ENCODE data around the gene TELO2.
"Not testable (repeated sequence)": the region's sequence is repeated elsewhere in the genome, so short reads cannot be mapped to it uniquely, and the experiment has no call there.

TELO2 gene

DNA sequence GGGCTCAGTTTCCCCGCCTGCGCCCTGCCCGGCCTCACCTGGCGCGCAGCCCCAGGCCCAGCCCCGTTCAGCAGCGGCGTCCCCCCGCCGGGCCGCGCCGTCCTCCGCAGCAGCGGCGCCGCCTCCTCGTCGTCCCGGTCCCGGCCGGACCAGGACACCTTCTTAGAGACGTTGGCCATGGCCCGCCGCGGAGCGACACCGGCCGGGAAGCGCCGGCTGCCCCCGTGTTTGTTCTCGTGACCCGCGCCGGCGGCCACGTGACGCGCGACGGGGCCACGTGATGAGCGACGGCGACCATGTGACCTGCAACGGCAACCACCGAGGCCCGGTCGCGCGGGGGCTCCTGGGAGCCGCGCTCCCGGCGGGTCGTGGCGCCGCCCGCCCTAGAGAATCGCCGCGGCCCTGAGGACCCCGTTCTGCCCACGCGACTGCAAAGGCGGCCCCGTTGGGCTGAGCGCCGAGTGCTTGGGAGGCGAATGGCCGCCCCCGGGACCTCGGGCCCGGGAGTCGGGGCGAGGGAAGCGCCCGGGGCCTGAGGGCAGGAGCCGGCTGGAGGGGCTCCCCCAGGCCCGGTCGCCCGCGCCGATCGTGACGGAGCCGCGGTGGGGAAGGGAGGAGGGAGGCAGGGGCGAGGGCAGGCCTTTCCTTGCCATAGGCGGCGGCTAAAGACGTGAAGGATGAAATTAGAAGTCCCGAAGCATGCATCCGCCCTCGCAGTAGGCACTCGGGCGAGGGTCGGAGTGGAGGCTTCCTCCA, 18.2 kb upstream of the TELO2 start, which contains the start of gene CLCN7:
CLCN7 (minus strand) TSS at position 233 of the 756 bp plus-strand sequence; CDS start at position 179, 54 bp downstream.
- Histone ChIP-seq H3K27ac (peak within 1 kb of the TSS; percentile 97 to 100 (median 99)), H3K4me1 (peaks cover 55 to 65% (median 62%) of the 10 kb centered on the region in 10 experiments), H3K27me3 (no peaks in the 10 kb centered on the region), H3K36me3 (no peaks in the 10 kb centered on the region), H3K9me3 (replicated peaks in 1 of 11) (peaks cover 0 to 11% (median 0%) of the 10 kb centered on the region in 11 experiments; a peak in 2 of 22 replicates), H3K4me2 (peak within 1 kb of the TSS; percentile 94 to 99 (median 98)), H3K4me3 (peak within 1 kb of the TSS; percentile 81 to 98 (median 94)), H3K9ac (peak within 1 kb of the TSS; percentile 95 to 99 (median 99)), H4K20me1 (peaks cover 0 to 31% (median 0%) of the 10 kb centered on the region in 11 experiments; a peak in 2 of 22 replicates)
- no peak for TF ChIP-seq Cebpa-rat (IDR thresholded peaks at IDR 0.05)

DNA sequence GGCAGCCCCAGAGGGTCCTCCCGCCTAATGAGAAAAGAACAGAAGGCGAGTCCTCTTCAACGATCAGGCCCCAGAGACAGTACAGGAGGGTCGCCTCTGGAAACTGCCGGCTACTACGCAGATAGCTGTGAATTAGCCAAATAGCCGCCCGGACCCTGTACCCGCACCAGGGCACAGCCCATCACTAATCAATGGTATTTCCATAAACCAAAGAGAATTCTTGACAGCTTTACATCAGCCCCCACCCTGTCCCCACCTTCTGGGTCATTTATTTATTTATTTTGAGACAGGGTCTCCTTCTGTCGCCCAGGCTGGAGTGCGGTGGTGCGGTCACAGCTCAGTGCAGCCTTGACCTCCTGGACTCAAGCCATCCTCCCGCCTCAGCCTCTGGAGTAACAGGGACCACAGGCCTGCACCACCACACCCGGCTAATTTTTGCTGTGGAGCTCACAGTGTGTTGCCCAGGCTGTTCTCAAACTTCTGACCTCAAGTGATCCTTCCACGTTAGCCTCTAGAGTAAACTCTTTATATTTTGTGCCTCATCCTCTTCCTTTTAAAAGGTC, 17.5 kb upstream of the TELO2 start:
- no peak for TF ChIP-seq Cebpa-rat (IDR thresholded peaks at IDR 0.05)
- H3K4me2 ChIP-seq, result peak overlapping the region; percentile 94 to 99 (median 98)
- H4K20me1 ChIP-seq, result peaks cover 0 to 25% (median 0%) of the 10 kb centered on the region in 11 experiments; a peak in 2 of 22 replicates
- peak overlapping the region; percentile 97 to 100 (median 99) for H3K27ac ChIP-seq
- H3K36me3 ChIP-seq, result no peaks in the 10 kb centered on the region
- peak overlapping the region; percentile 81 to 98 (median 94) for H3K4me3 ChIP-seq
- H3K9ac ChIP-seq, result peak overlapping the region; percentile 95 to 99 (median 99)
- peaks cover 0 to 11% (median 0%) of the 10 kb centered on the region in 11 experiments; a peak in 2 of 22 replicates for H3K9me3 ChIP-seq (replicated peaks in 1 of 11)
- peaks cover 55 to 65% (median 62%) of the 10 kb centered on the region in 10 experiments for H3K4me1 ChIP-seq
- H3K27me3 ChIP-seq, result no peaks in the 10 kb centered on the region

- Histone ChIP-seq H3K4me3 (no peak overlapping the region), H3K27me3 (no peaks in the 10 kb centered on the region), H3K4me1 (peaks cover 41 to 58% (median 54%) of the 10 kb centered on the region in 10 experiments), H3K9me3 (replicated peaks in 1 of 11) (peaks cover 0 to 5% (median 0%) of the 10 kb centered on the region in 11 experiments; a peak in 1 of 22 replicates), H3K27ac (no peak overlapping the region), H3K4me2 (no peak overlapping the region), H3K36me3 (no peaks in the 10 kb centered on the region), H3K9ac (no peak overlapping the region), H4K20me1 (peaks cover 0 to 12% (median 0%) of the 10 kb centered on the region in 11 experiments; a peak in 2 of 22 replicates)
- TF ChIP-seq Cebpa-rat (IDR thresholded peaks at IDR 0.05), result no peak
Observed at GRCh38 chr16:1477033-1477432, 16.1 kb upstream of the TELO2 start.

DNA sequence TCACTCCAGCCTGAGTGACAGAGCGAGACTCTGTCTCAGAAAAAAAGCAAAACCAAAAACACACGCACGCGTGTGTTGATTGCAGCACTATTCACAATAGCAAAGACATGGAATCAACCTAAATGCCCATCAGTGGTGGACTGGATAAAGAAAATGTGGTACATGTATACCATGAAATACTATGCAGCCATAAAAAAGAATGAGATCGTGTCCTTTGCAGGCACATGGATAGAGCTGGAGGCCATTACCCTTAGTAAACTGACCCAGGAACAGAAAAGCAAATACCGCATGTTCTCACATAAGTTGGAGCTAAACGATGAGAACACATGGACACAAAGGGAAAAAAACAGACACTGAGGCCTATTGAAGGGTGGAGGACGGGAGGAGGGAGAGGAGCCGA, 14.2 kb upstream of the TELO2 start:
- not testable (repeated sequence) for H3K9me3 ChIP-seq (replicated peaks in 1 of 11); H3K9ac ChIP-seq; H3K4me3 ChIP-seq; H3K27me3 ChIP-seq; H3K27ac ChIP-seq; H4K20me1 ChIP-seq; H3K36me3 ChIP-seq
- H3K4me1 ChIP-seq, result peaks cover 32 to 56% (median 43%) of the 10 kb centered on the region in 10 experiments
- H3K4me2 ChIP-seq, result peak overlapping the region in 1 of 11 experiments; percentile 65; a peak in 1 of 22 replicates

- no peaks in the 10 kb centered on the region for H3K27me3 ChIP-seq
- peaks cover 0 to 5% (median 0%) of the 10 kb centered on the region in 11 experiments; a peak in 1 of 22 replicates for H3K9me3 ChIP-seq (replicated peaks in 1 of 11)
- no peaks in the 10 kb centered on the region for H3K36me3 ChIP-seq
- H4K20me1 ChIP-seq, result no peaks in the 10 kb centered on the region
- H3K9ac ChIP-seq, result no peak overlapping the region
- H3K4me2 ChIP-seq, result peak overlapping the region in 2 of 11 experiments; percentile 5 to 20; a peak in 3 of 22 replicates
- TF ChIP-seq Cebpa-rat (IDR thresholded peaks at IDR 0.05), result no peak
- H3K4me3 ChIP-seq, result no peak overlapping the region
- H3K4me1 ChIP-seq, result peaks cover 20 to 49% (median 36%) of the 10 kb centered on the region in 10 experiments
- H3K27ac ChIP-seq, result peak overlapping the region in 1 of 11 experiments; percentile 16; a peak in 1 of 22 replicates
Observed at GRCh38 chr16:1481906-1482835, 11.0 kb upstream of the TELO2 start.

GRCh38 chr16:1485847-1486496, 7.2 kb upstream of the TELO2 start:
- no peak overlapping the region for H3K4me3 ChIP-seq
- no peaks in the 10 kb centered on the region for H3K36me3 ChIP-seq
- H3K4me1 ChIP-seq, result peaks cover 3 to 31% (median 17%) of the 10 kb centered on the region in 10 experiments
- no peak overlapping the region; a peak in 1 of 22 replicates for H3K9ac ChIP-seq
- H3K9me3 ChIP-seq (replicated peaks in 1 of 11), result no peaks in the 10 kb centered on the region
- TF ChIP-seq Cebpa-rat (IDR thresholded peaks at IDR 0.05), result no peak
- no peaks in the 10 kb centered on the region for H3K27me3 ChIP-seq
- no peak overlapping the region for H3K27ac ChIP-seq
- H3K4me2 ChIP-seq, result no peak overlapping the region
- no peaks in the 10 kb centered on the region for H4K20me1 ChIP-seq

- H3K27me3 ChIP-seq, result no peaks in the 10 kb centered on the region
- H3K4me3 ChIP-seq, result no peak overlapping the region
- no peaks in the 10 kb centered on the region for H3K36me3 ChIP-seq
- H3K9ac ChIP-seq, result 0 out of 22 replicates have a peak overlapping the region, but pooled peaks of 1 of the 11 experiments have one; percentile 10
- no peak overlapping the region; a peak in 1 of 22 replicates for H3K27ac ChIP-seq
- H4K20me1 ChIP-seq, result no peaks in the 10 kb centered on the region
- peaks cover 0 to 28% (median 13%) of the 10 kb centered on the region in 10 experiments; a peak in 15 of 20 replicates for H3K4me1 ChIP-seq
- no peak overlapping the region for H3K4me2 ChIP-seq
- TF ChIP-seq Cebpa-rat (IDR thresholded peaks at IDR 0.05), result no peak
- H3K9me3 ChIP-seq (replicated peaks in 1 of 11), result no peaks in the 10 kb centered on the region
Observed at GRCh38 chr16:1486551-1487390, 6.4 kb upstream of the TELO2 start.
